GM18909 (cell line): ENCODE data around the gene PXDN.

Source experiments
- ATAC-seq: cut with Tn5 transposase; IDR thresholded peaks from one replicate; pipeline ENCODE4 v1.9.1; 2021; ENCODE audit warnings: mild to moderate bottlenecking; ENCODE audit not compliant: unreplicated experiment, poor library complexity

Gene PXDN

GRCh38 chr2:1606421-1607235 is 137.7 kb downstream of the PXDN start:
- ATAC-seq: no peak

- no peak for ATAC-seq
Observed at GRCh38 chr2:1606046-1606400, 138.3 kb downstream of the PXDN start.

- ATAC-seq: no peak
Observed at GRCh38 chr2:1605102-1606045, 138.9 kb downstream of the PXDN start.

- ATAC-seq: no peak
Observed at GRCh38 chr2:1603521-1603920, 140.8 kb downstream of the PXDN start.

- ATAC-seq: no peak
Observed at GRCh38 chr2:1603059-1603458, 141.3 kb downstream of the PXDN start.

- no peak for ATAC-seq
Observed at GRCh38 chr2:1602278-1603010, 141.9 kb downstream of the PXDN start.

- no peak for ATAC-seq
Observed at GRCh38 chr2:1601471-1602277, 142.6 kb downstream of the PXDN start.

- ATAC-seq: no peak
Observed at GRCh38 chr2:1601067-1601412, 143.3 kb downstream of the PXDN start.

- no peak for ATAC-seq
Observed at GRCh38 chr2:1600191-1601066, 143.9 kb downstream of the PXDN start.

GRCh38 chr2:1599301-1600085 is 144.8 kb downstream of the PXDN start:
- ATAC-seq: no peak

GRCh38 chr2:1598800-1599199 is 145.5 kb downstream of the PXDN start:
- no peak for ATAC-seq

GRCh38 chr2:1598041-1598710 is 146.1 kb downstream of the PXDN start:
- no peak for ATAC-seq

GRCh38 chr2:1595274-1595673 is 149.0 kb downstream of the PXDN start:
- ATAC-seq: no peak

GRCh38 chr2:1594373-1595171 is 149.7 kb downstream of the PXDN start:
- ATAC-seq: no peak

- ATAC-seq: no peak
Observed at GRCh38 chr2:1594123-1594372, 150.3 kb downstream of the PXDN start.

- no peak for ATAC-seq
Observed at GRCh38 chr2:1593371-1594122, 150.8 kb downstream of the PXDN start.
